Superior temporal gyrus (tissue), 1 donor: ENCODE data around the gene RDM1.

Experiments
- DNase-seq: peaks from one replicate; pipeline ENCODE4 v3.0.0-alpha.2; 2016; ENCODE audit errors: extremely low spot score

The RDM1 gene

DNA sequence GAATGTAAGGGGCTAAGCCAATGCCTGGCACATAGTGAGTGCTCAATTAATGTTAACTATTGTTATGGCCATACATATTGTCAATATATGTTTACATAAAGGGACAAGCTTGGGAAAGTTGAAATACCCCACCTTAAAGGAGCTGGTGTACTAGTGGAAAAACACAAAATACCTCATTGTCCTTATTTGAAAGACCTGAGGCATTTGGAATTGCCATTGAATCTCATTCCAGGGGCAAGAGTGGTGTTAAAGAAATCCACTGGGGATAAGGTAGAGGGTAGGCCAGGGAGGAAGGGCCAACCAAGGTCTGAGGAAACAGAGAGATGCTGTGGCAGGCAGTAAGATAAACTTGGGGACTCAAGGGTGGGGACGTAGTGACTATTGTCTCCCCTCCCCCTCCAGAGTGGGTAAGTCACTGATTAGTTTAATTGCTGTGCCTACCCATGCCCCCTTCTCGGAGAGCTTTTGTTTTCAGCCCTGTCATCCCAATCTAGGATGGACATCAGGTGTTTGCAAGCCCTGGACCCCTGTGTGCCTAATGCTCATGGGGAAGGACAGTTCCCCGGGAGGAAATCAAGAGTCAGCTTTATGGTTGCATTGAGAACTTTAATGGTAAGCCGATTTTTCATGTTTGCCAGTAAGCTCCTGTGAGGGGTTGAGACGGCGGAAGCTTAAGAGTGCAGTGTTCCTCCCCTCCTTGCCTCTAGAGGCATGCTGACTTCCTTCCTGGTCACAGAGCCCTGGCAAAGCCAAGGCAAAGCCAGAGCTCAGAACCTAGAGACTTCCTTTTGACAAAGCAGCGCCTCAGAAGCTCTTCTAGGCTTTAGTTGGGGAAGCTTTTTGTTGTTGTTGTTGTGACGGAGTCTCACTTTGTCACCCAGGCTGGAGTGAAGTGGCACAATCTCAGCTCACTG is 59.4 kb downstream of the RDM1 start:
- no peak for DNase-seq

DNA sequence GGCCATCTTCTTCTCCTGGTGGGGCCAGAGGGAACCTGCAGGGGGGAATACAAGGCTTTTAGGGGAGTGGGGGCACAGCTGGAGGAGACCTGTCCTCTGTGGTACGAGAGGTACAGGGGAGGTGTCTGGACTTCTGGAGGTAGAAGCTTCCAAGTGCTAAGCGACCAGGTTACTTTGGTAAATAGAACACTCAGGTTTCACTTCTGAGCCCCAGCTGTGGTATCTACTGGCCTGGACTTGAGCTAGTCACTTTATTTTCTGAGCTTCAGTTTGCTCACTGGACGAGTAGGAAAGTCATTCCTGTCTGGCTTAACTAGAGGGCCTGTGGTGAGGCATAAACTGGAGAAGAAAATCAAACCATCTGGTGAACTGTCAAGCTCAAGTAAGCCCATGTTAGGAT is 61.8 kb downstream of the RDM1 start, which contains the start of gene HEATR9:
Gene HEATR9, minus strand, starts transcription at position 155 of the 400 bp plus-strand sequence. Its CDS starts 149 bp downstream, at position 6.
- DNase-seq, result no peak
